Parietal lobe (tissue), 2 donors: Measurements from ENCODE around the gene RYR2. TPM values are rescaled to one million over a fixed set of nuclear protein-coding genes. Genes with fewer than 3 reads are reported as not detected.

ENCODE experiments used
- small RNA-seq: library from RNA; depleted of rRNA; stranded (forward); fragments of <200 nt; gene quantifications from one replicate; pipeline ENCODE3, GENCODE V24; 2014; ENCODE audit warnings: low replicate concordance
- total RNA-seq: library from RNA; depleted of rRNA; stranded (reverse); fragments of >200 nt; gene quantifications from one replicate; pipeline ENCODE4 v1.2.3, GENCODE V29; 2014

Gene RYR2
- total RNA-seq: 61.7 TPM

GRCh38 chr1:237041795-237042525 lies at the start of gene RYR2:
TSS of gene RYR2 (plus strand) at chr1:237042184. CDS start at chr1:237042522, 338 bp downstream.

GRCh38 chr1:237004116-237004515 lies 37.9 kb upstream of the RYR2 start, which contains the start of gene MT1HL1:
TSS of gene MT1HL1 (minus strand) at chr1:237004441. CDS start at chr1:237004372, 69 bp downstream.

Small RNA genes within 50 kb of the gene (small RNA-seq; reads per million reads assigned to genes)
- gene MIR4428 (not detected), gene RF00402 (not detected)

Other genes starting within 250 kb of the RYR2 start
- 48.5 TPM for gene MTR, start 246.9 kb upstream of the RYR2 start, total RNA-seq
- gene MT1HL1, start 37.7 kb upstream of the RYR2 start, total RNA-seq: not detected